CD4-positive, alpha-beta T cell treated with Interleukin-21 for 1 hour (primary cell): ENCODE data around the gene CLN5.
A peak's percentile ranks its signal among the peaks of the same experiment; 100 is the strongest.
"Not testable (repeated sequence)": the region's sequence is repeated elsewhere in the genome, so short reads cannot be mapped to it uniquely, and the experiment has no call there.

Source experiments
- DNase-seq: peaks from one replicate; pipeline ENCODE4 v3.0.0-alpha.2; 2020

The CLN5 gene

GRCh38 chr13:76991796-76992547, at the start of gene CLN5:
Gene CLN5, plus strand, starts transcription at chr13:76992081. Its CDS starts 18 bp downstream, at chr13:76992099.
- peak; percentile 96 for DNase-seq

- DNase-seq = no peak
These were observed 49.5 kb upstream of the CLN5 start for GRCh38 chr13:76942363-76942762.

- no peak for DNase-seq
These were observed 48.2 kb upstream of the CLN5 start for GRCh38 chr13:76943646-76944045.

- no peak for DNase-seq
These were observed 47.4 kb upstream of the CLN5 start for GRCh38 chr13:76944456-76944855.

- no peak for DNase-seq
These were observed 43.7 kb upstream of the CLN5 start, which contains the start of gene ACOD1 for GRCh38 chr13:76948149-76948548. Gene ACOD1, plus strand, starts transcription at chr13:76948511. Its CDS starts 48 bp downstream, at chr13:76948559.

GRCh38 chr13:76950101-76950500, 41.8 kb upstream of the CLN5 start:
- no peak for DNase-seq

GRCh38 chr13:76953968-76954367, 37.9 kb upstream of the CLN5 start:
- no peak for DNase-seq

GRCh38 chr13:76954538-76954937, 37.3 kb upstream of the CLN5 start:
- DNase-seq = no peak

- DNase-seq = no peak
These were observed 36.7 kb upstream of the CLN5 start for GRCh38 chr13:76955193-76955592.

- no peak for DNase-seq
These were observed 36.2 kb upstream of the CLN5 start for GRCh38 chr13:76955661-76956060.

- DNase-seq = no peak
These were observed 32.9 kb upstream of the CLN5 start for GRCh38 chr13:76958841-76959432.

- DNase-seq = not testable (repeated sequence)
These were observed 32.1 kb upstream of the CLN5 start for GRCh38 chr13:76959734-76960133.

GRCh38 chr13:76965759-76966421, 26.0 kb upstream of the CLN5 start:
- DNase-seq = no peak

GRCh38 chr13:76967031-76967430, 24.9 kb upstream of the CLN5 start:
- no peak for DNase-seq

GRCh38 chr13:76968041-76968440, 23.8 kb upstream of the CLN5 start:
- no peak for DNase-seq

- DNase-seq = no peak
These were observed 22.2 kb upstream of the CLN5 start for GRCh38 chr13:76969488-76970365.

- DNase-seq = no peak
These were observed 20.7 kb upstream of the CLN5 start for GRCh38 chr13:76971215-76971614.

- DNase-seq = no peak
These were observed 19.7 kb upstream of the CLN5 start for GRCh38 chr13:76971851-76972829.

GRCh38 chr13:76973920-76974617, 17.8 kb upstream of the CLN5 start:
- no peak for DNase-seq

- DNase-seq = no peak
These were observed 17.3 kb upstream of the CLN5 start for GRCh38 chr13:76974618-76974975.

- DNase-seq = no peak
These were observed 16.0 kb upstream of the CLN5 start for GRCh38 chr13:76975863-76976262.
